HFFc6 (cell line): ENCODE results near the gene GOLGA7B. TPM values are rescaled to one million over a fixed set of nuclear protein-coding genes. Genes with fewer than 3 reads are reported as not detected.

ENCODE experiments used
- DNase-seq: peaks from one replicate; pipeline ENCODE4 v3.0.0-alpha.2; 2018
- H3K27ac Mint-ChIP-seq: 2 replicates; pipeline ENCODE4 v1.8.0; 2020; ENCODE audit warnings: mild to moderate bottlenecking, mixed read lengths
- H3K27me3 Mint-ChIP-seq: 2 replicates; pipeline ENCODE4 v1.8.0; 2021; ENCODE audit warnings: mild to moderate bottlenecking, moderate library complexity, mixed read lengths; ENCODE audit not compliant: insufficient read depth
- H3K36me3 Mint-ChIP-seq: 2 replicates; pipeline ENCODE4 v1.8.0; 2021; ENCODE audit warnings: low read depth, mixed read lengths
- H3K4me1 Mint-ChIP-seq: 2 replicates; pipeline ENCODE4 v1.8.0; 2020; ENCODE audit warnings: low read depth, mixed read lengths
- H3K4me3 Mint-ChIP-seq: 2 replicates; pipeline ENCODE4 v1.8.0; 2020; ENCODE audit warnings: mild to moderate bottlenecking, moderate library complexity, mixed read lengths
- H3K9me3 Mint-ChIP-seq: 2 replicates; pipeline ENCODE4 v1.8.0; 2020; ENCODE audit warnings: mild to moderate bottlenecking, mixed read lengths
- total RNA-seq, 6 experiments: library from RNA; stranded (reverse); fragmentation: NEBNext Ultra II Directional; extraction: Animal tissue kit (Norgen Biotek cat#: 25700); gene quantifications; 2 replicates in 1 of 6; 3 replicates in 5 of 6; pipeline ENCODE4 v1.2.3, GENCODE V29; 2021
- TF ChIP-seq, protein P1 (sequence below): fragments of 200-600 bp; sonication (generic); IDR thresholded peaks from 2 replicates; pipeline ENCODE4 v1.5.0; 2021; ENCODE audit warnings: antibody characterized with exemption, mild to moderate bottlenecking

GOLGA7B gene
- total RNA-seq, 6 experiments from 2014 or later: not detected

DNA sequence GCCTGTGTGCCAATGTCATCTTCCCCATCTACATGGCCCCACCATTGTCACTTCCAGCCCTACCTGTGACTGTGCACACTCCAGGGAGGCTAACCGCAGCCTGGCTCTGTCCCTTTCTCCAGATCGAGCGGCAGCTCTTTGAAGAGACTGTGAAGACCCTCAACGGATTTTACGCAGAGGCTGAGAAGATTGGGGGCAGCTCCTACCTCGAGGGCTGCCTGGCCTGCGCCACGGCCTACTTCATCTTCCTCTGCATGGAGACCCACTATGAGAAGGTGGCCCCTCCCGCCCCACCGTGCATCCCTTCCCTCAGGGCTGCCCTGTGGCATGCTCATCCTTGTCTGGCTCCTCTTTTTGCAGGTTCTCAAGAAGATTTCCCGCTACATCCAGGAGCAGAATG lies 14.2 kb downstream of the GOLGA7B start:
- Mint-ChIP-seq H3K9me3 (no peaks in the 10 kb centered on the region), H3K27me3 (peaks cover 18% of the 10 kb centered on the region), H3K27ac (no peak overlapping the region), H3K4me1 (peaks cover 15% of the 10 kb centered on the region), H3K4me3 (no peak overlapping the region), H3K36me3 (no peaks in the 10 kb centered on the region)
- TF ChIP-seq, protein P1, sequence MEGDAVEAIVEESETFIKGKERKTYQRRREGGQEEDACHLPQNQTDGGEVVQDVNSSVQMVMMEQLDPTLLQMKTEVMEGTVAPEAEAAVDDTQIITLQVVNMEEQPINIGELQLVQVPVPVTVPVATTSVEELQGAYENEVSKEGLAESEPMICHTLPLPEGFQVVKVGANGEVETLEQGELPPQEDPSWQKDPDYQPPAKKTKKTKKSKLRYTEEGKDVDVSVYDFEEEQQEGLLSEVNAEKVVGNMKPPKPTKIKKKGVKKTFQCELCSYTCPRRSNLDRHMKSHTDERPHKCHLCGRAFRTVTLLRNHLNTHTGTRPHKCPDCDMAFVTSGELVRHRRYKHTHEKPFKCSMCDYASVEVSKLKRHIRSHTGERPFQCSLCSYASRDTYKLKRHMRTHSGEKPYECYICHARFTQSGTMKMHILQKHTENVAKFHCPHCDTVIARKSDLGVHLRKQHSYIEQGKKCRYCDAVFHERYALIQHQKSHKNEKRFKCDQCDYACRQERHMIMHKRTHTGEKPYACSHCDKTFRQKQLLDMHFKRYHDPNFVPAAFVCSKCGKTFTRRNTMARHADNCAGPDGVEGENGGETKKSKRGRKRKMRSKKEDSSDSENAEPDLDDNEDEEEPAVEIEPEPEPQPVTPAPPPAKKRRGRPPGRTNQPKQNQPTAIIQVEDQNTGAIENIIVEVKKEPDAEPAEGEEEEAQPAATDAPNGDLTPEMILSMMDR: no peak
- no peak for DNase-seq

DNA sequence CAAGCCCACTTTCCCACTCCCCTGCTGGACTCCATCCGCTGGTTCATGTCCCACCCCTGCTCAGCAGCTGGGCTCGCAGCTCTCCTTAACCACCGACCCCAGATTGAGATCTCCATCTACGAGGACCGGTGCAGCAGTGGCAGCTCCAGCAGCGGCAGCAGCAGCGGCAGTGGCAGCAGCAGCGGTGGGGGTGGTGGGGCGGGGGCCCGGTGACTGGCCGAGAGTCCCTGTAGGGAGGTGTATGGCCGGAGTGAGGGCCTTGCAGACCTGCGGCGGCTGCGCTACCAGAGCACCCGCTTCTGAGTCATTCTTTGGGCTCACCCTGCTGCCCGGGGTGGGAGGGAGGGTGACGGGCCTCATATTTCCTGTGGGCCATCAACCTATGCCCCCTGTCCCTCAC lies 15.8 kb downstream of the GOLGA7B start:
- no peak overlapping the region for H3K4me3 Mint-ChIP-seq
- DNase-seq: no peak
- no peaks in the 10 kb centered on the region for H3K9me3 Mint-ChIP-seq
- TF ChIP-seq, protein P1: no peak
- H3K36me3 Mint-ChIP-seq: no peaks in the 10 kb centered on the region
- H3K4me1 Mint-ChIP-seq: peaks cover 20% of the 10 kb centered on the region
- no peak overlapping the region for H3K27ac Mint-ChIP-seq
- peaks cover 19% of the 10 kb centered on the region for H3K27me3 Mint-ChIP-seq

DNA sequence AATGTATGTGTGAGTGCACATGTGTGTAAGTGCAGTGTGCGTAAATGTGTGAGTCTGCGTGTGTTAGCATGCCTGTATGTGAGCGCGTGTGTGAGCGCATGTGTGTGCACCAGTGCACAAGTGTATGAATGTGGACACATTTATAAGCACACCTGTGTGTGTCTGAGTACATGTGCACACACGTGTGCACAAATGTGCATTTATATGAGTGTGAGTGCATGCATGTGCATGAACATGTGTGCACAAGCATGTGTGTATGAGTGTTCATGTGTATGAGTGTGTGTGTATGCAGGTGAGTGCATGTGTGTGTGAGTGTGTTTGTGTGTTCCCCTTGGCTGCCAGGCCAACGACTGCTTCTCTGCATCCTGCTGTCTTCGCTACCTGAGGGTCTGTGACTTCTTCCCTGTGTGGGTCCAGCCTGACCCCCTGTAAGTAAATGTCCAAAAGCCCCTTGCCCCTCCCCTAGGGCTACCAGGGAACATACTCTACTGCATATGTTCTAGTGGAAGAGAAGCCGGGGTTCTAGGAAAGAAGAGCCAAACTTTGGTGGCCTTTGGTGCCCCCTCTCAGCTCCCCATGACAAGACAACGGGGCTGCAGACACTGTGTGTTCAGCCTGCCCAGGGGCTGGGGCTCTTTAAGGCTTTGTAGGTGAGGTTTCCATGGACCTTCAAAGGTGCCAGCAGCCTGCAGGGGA lies 17.0 kb downstream of the GOLGA7B start:
- DNase-seq: no peak
- Mint-ChIP-seq H3K27ac (no peak overlapping the region), H3K4me3 (no peak overlapping the region), H3K4me1 (peaks cover 9% of the 10 kb centered on the region), H3K9me3 (no peaks in the 10 kb centered on the region), H3K36me3 (no peaks in the 10 kb centered on the region), H3K27me3 (peaks cover 26% of the 10 kb centered on the region)
- TF ChIP-seq, protein P1: no peak

DNA sequence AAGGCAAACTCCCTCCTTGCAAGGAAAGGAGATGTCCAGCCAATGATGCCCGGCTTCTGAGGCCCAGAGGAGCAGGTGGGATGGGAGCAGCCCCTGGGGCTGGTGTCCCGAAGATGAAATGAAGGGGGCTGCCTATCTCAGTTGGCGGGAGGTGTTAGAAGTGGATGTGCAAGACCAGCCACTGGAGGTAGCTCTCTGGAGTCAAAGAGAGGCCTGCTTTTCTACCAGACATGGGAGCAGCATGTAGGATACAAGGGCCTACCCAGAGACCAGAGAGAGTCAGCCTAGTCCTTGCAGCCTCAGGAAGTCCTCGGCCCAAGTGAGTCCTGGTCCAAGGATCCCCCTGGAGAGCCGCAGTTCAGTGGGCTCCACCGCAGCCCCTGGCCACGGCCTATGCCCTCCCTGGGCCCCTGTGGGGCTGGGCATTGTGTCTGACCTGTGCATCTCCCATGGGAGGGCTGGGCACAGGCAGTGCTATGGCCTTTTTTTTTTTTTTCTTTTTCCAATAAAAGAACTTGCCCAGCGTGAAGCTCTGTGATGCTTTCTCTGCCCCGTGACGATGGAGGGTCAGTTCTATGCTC lies 17.7 kb downstream of the GOLGA7B start:
- Mint-ChIP-seq H3K36me3 (no peaks in the 10 kb centered on the region), H3K27me3 (peaks cover 28% of the 10 kb centered on the region), H3K27ac (no peak overlapping the region), H3K9me3 (no peaks in the 10 kb centered on the region), H3K4me1 (peaks cover 7% of the 10 kb centered on the region; the same call in 1 of the 2 replicates), H3K4me3 (no peak overlapping the region)
- TF ChIP-seq, protein P1: no peak
- no peak for DNase-seq

DNA sequence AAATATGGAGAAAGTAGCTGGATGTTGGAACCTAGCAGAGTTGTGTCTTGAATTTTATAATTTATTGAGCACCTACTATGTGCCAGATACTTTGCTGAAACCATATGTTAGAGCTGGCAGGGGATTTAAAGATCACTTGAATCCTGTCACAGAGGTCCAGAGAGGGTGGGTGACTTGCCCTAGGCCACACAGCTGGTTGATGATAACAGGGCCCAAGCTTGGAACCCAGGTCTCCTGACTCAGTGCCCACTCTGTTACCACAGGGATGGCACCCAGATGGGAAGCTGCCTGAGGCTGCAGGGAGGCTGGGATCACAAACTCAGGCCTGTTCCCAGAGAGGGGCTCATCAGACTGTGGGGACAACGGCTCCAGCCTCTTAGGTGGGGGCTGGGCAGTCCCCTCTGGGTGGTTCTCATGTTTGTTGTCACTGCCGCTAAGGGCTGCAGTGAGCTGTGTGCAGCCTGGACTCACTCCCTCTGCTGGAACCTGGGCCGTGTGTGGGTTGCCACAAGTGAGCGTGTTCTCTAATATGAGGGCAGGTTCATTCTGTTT lies 18.6 kb downstream of the GOLGA7B start:
- no peaks in the 10 kb centered on the region for H3K9me3 Mint-ChIP-seq
- H3K4me1 Mint-ChIP-seq: peaks cover 7% of the 10 kb centered on the region; the same call in 1 of the 2 replicates
- peaks cover 36% of the 10 kb centered on the region for H3K27me3 Mint-ChIP-seq
- TF ChIP-seq, protein P1: no peak
- no peak overlapping the region for H3K27ac Mint-ChIP-seq
- no peak for DNase-seq
- no peaks in the 10 kb centered on the region for H3K36me3 Mint-ChIP-seq
- no peak overlapping the region for H3K4me3 Mint-ChIP-seq
